ENCODE data around the gene SLC34A2. TPM values are rescaled to one million over a fixed set of nuclear protein-coding genes. Genes with fewer than 3 reads are reported as not detected.
"Not testable (repeated sequence)": the region's sequence is repeated elsewhere in the genome, so short reads cannot be mapped to it uniquely, and the experiment has no call there.

The SLC34A2 gene
- total RNA-seq, 1 donor from 2014 or later = not detected

- no peak overlapping the region for H3K27ac Mint-ChIP-seq
- H3K9me3 Mint-ChIP-seq = no peaks in the 10 kb centered on the region
- intact Hi-C loops (cut with micrococcal nuclease) = no loop called here
- peaks cover 1% of the 10 kb centered on the region for H3K27me3 Mint-ChIP-seq (ENCODE audit: low read depth)
- no peak overlapping the region for H3K4me3 Mint-ChIP-seq (ENCODE audit: low read depth)
- H3K36me3 Mint-ChIP-seq (ENCODE audit: low read depth) = no peaks in the 10 kb centered on the region
- no peaks in the 10 kb centered on the region for H3K4me1 Mint-ChIP-seq (ENCODE audit: low read depth)
- DNase-seq (ENCODE audit: low spot score) = no peak
These were observed 17.9 kb upstream of the SLC34A2 start for GRCh38 chr4:25637581-25638220.

DNA sequence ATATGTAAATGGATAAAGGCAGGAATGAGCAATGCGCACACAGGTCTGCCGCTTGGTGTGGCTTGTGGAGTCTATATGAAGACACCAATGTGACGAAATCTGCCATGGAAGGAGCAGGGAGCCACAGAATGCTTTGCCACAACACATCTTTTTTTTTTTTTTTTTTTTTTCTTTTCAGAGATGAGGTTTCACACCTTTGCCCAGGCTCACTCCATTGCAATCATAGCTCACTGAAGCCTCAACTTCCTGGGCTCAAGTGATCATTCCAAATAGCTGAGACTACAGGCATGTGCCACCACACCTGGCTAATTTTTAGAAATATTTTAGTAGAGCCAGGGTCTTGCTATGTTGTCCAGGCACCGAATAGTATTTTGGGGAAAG is 17.4 kb upstream of the SLC34A2 start:
- Mint-ChIP-seq H3K4me3 (ENCODE audit: low read depth) (no peak overlapping the region), H3K36me3 (ENCODE audit: low read depth) (no peaks in the 10 kb centered on the region), H3K27me3 (ENCODE audit: low read depth) (peaks cover 1% of the 10 kb centered on the region), H3K27ac (no peak overlapping the region), H3K4me1 (ENCODE audit: low read depth) (no peaks in the 10 kb centered on the region), H3K9me3 (no peaks in the 10 kb centered on the region)
- DNase-seq (ENCODE audit: low spot score) = no peak
- intact Hi-C loops (cut with micrococcal nuclease) = no loop called here

GRCh38 chr4:25638806-25639205 is 16.8 kb upstream of the SLC34A2 start:
- H3K27ac Mint-ChIP-seq = no peak overlapping the region
- H3K36me3 Mint-ChIP-seq (ENCODE audit: low read depth) = no peaks in the 10 kb centered on the region
- DNase-seq (ENCODE audit: low spot score) = no peak
- peaks cover 1% of the 10 kb centered on the region for H3K27me3 Mint-ChIP-seq (ENCODE audit: low read depth)
- H3K4me3 Mint-ChIP-seq (ENCODE audit: low read depth) = no peak overlapping the region
- intact Hi-C loops (cut with micrococcal nuclease) = no loop called here
- no peaks in the 10 kb centered on the region for H3K4me1 Mint-ChIP-seq (ENCODE audit: low read depth)
- H3K9me3 Mint-ChIP-seq = no peaks in the 10 kb centered on the region

DNA sequence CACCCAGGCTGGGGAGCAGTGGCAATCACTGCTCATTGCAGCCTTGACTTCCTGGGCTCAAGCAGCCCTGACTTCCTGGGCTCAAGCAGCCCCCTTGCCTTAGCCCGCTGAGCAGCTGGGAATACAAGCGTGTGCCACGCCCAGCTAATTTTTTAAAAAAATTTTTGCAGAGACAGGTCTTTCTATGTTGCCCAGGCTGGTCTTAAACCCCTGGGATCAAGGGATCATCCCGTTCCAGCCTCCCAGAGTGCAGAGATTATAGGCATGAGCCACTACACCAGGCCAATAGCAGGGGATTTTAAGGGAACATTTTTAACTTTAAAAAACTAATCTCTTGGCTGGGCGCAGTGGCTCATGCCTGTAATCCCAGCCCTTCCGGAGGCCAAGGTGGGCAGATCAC is 5.3 kb upstream of the SLC34A2 start:
- no peaks in the 10 kb centered on the region for H3K9me3 Mint-ChIP-seq
- intact Hi-C loops (cut with micrococcal nuclease) = no loop called here
- H3K36me3 Mint-ChIP-seq (ENCODE audit: low read depth) = no peaks in the 10 kb centered on the region
- no peak overlapping the region for H3K4me3 Mint-ChIP-seq (ENCODE audit: low read depth)
- DNase-seq (ENCODE audit: low spot score) = no peak
- peaks cover 16% of the 10 kb centered on the region for H3K27me3 Mint-ChIP-seq (ENCODE audit: low read depth)
- peaks cover 5% of the 10 kb centered on the region for H3K4me1 Mint-ChIP-seq (ENCODE audit: low read depth)
- H3K27ac Mint-ChIP-seq = no peak overlapping the region

GRCh38 chr4:25651682-25652081 is 4.0 kb upstream of the SLC34A2 start:
- no peak overlapping the region for H3K27ac Mint-ChIP-seq
- no peaks in the 10 kb centered on the region for H3K36me3 Mint-ChIP-seq (ENCODE audit: low read depth)
- H3K4me1 Mint-ChIP-seq (ENCODE audit: low read depth) = peaks cover 5% of the 10 kb centered on the region
- no peaks in the 10 kb centered on the region for H3K9me3 Mint-ChIP-seq
- DNase-seq (ENCODE audit: low spot score) = no peak
- H3K27me3 Mint-ChIP-seq (ENCODE audit: low read depth) = peaks cover 26% of the 10 kb centered on the region
- no peak overlapping the region for H3K4me3 Mint-ChIP-seq (ENCODE audit: low read depth)
- intact Hi-C loops (cut with micrococcal nuclease) = no loop called here

- H3K36me3 Mint-ChIP-seq (ENCODE audit: low read depth) = no peaks in the 10 kb centered on the region
- H3K4me1 Mint-ChIP-seq (ENCODE audit: low read depth) = peaks cover 5% of the 10 kb centered on the region
- no peaks in the 10 kb centered on the region for H3K9me3 Mint-ChIP-seq
- no peak for DNase-seq (ENCODE audit: low spot score)
- H3K27me3 Mint-ChIP-seq (ENCODE audit: low read depth) = peaks cover 34% of the 10 kb centered on the region
- intact Hi-C loops (cut with micrococcal nuclease) = no loop called here
- H3K4me3 Mint-ChIP-seq (ENCODE audit: low read depth) = no peak overlapping the region
- no peak overlapping the region for H3K27ac Mint-ChIP-seq
These were observed 1.4 kb upstream of the SLC34A2 start for GRCh38 chr4:25654031-25654970.

DNA sequence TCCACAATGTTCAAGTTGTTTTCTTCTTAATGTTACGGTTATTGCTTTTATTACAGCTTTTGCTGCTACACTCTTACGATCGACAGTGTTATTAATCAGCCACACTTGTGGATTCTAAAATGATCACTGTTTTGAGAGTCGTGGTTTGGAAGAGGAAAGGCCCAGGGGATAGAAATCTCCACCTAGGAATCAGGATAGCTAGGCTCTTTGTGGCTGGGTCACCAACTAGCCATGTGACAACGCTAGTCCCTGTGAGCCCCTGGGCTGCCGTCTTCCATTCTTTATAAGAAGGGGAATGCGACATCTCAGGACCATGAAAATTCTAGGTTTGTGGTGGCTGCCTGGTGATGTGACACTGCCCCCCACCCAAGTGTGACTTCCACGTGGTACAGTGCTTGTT is 380 bp downstream of the SLC34A2 start:
- Mint-ChIP-seq H3K9me3 (no peaks in the 10 kb centered on the region), H3K27ac (no peak overlapping the region), H3K27me3 (ENCODE audit: low read depth) (peaks cover 34% of the 10 kb centered on the region), H3K4me1 (ENCODE audit: low read depth) (peaks cover 5% of the 10 kb centered on the region), H3K36me3 (ENCODE audit: low read depth) (no peaks in the 10 kb centered on the region), H3K4me3 (ENCODE audit: low read depth) (no peak overlapping the region)
- intact Hi-C loops (cut with micrococcal nuclease) = no loop called here
- DNase-seq (ENCODE audit: low spot score) = no peak

- no peaks in the 10 kb centered on the region for H3K36me3 Mint-ChIP-seq (ENCODE audit: low read depth)
- intact Hi-C loops (cut with micrococcal nuclease) = no loop called here
- peaks cover 5% of the 10 kb centered on the region for H3K4me1 Mint-ChIP-seq (ENCODE audit: low read depth)
- H3K9me3 Mint-ChIP-seq = no peaks in the 10 kb centered on the region
- no peak overlapping the region for H3K27ac Mint-ChIP-seq
- DNase-seq (ENCODE audit: low spot score) = no peak
- H3K4me3 Mint-ChIP-seq (ENCODE audit: low read depth) = no peak overlapping the region
- H3K27me3 Mint-ChIP-seq (ENCODE audit: low read depth) = peaks cover 34% of the 10 kb centered on the region
These were observed 2.7 kb downstream of the SLC34A2 start for GRCh38 chr4:25658357-25658771.

DNA sequence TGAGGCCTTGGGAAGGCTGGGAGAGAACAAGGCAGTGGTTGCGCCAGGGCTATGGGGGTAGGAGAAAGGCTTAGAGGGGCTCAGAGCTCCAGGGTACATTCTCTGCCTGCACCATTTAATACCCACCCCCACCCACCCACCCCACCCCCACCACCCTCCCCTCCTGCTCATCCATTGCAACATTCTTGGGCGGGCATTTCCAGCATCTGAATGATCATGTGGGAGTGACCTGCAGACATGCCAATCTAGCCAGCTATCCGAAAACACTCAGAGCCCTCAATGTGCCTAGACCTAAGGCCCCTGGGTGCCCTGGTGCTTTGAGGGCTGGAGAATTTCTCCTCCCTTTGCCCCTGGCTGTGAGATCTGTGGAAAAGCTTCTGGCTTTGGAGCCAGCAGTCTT is 3.1 kb downstream of the SLC34A2 start:
- intact Hi-C loops (cut with micrococcal nuclease) = no loop called here
- peaks cover 33% of the 10 kb centered on the region for H3K27me3 Mint-ChIP-seq (ENCODE audit: low read depth)
- DNase-seq (ENCODE audit: low spot score) = no peak
- H3K4me3 Mint-ChIP-seq (ENCODE audit: low read depth) = no peak overlapping the region
- no peak overlapping the region for H3K27ac Mint-ChIP-seq
- H3K36me3 Mint-ChIP-seq (ENCODE audit: low read depth) = no peaks in the 10 kb centered on the region
- H3K9me3 Mint-ChIP-seq = no peaks in the 10 kb centered on the region
- H3K4me1 Mint-ChIP-seq (ENCODE audit: low read depth) = peaks cover 5% of the 10 kb centered on the region

- H3K36me3 Mint-ChIP-seq (ENCODE audit: low read depth) = not testable (repeated sequence)
These were observed 5.8 kb downstream of the SLC34A2 start for GRCh38 chr4:25661441-25661840.

GRCh38 chr4:25662306-25662705 is 6.7 kb downstream of the SLC34A2 start:
- H3K27me3 Mint-ChIP-seq (ENCODE audit: low read depth) = peaks cover 3% of the 10 kb centered on the region
- H3K27ac Mint-ChIP-seq = no peak overlapping the region
- H3K9me3 Mint-ChIP-seq = no peaks in the 10 kb centered on the region
- no peak for DNase-seq (ENCODE audit: low spot score)
- no peak overlapping the region for H3K4me3 Mint-ChIP-seq (ENCODE audit: low read depth)
- intact Hi-C loops (cut with micrococcal nuclease) = no loop called here
- no peaks in the 10 kb centered on the region for H3K36me3 Mint-ChIP-seq (ENCODE audit: low read depth)
- H3K4me1 Mint-ChIP-seq (ENCODE audit: low read depth) = no peaks in the 10 kb centered on the region

More at GRCh38 chr4:25661441-25661840, 5.8 kb downstream of the SLC34A2 start:
- DNase-seq (ENCODE audit: low spot score); H3K4me1 Mint-ChIP-seq (ENCODE audit: low read depth); H3K27ac Mint-ChIP-seq; H3K4me3 Mint-ChIP-seq (ENCODE audit: low read depth); intact Hi-C loops (cut with micrococcal nuclease); H3K9me3 Mint-ChIP-seq: not testable (repeated sequence)
- H3K27me3 Mint-ChIP-seq (ENCODE audit: low read depth) = peaks cover 11% of the 10 kb centered on the region

GRCh38 chr4:25663781-25664180 is 8.1 kb downstream of the SLC34A2 start:
- intact Hi-C loops (cut with micrococcal nuclease) = no loop called here

DNA sequence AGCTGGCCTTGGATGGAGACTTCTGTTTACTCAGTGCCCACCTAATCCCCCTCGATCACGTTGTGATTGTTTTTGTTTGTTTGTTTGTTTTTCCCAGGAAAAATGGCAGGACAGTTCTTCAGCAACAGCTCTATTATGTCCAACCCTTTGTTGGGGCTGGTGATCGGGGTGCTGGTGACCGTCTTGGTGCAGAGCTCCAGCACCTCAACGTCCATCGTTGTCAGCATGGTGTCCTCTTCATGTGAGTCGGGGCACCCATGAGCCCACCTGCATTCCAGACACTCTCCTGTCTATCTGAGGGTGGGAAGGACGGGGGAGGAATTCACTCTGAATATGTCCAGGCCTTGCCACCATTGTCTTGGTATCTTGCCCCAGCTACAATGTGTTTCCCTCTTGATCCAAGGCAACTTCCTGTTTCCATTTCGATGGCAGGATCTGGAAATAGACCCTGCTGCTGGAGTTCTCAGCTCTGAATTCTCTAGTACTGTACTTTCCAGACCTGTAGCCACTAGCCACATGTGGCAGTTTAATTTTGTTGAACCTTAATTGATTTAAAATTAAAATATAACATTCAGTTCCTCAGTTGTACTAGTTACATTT is 10.5 kb downstream of the SLC34A2 start:
- H3K4me3 Mint-ChIP-seq (ENCODE audit: low read depth) = no peak overlapping the region
- intact Hi-C loops (cut with micrococcal nuclease) = no loop called here
- H3K36me3 Mint-ChIP-seq (ENCODE audit: low read depth) = no peaks in the 10 kb centered on the region
- H3K27me3 Mint-ChIP-seq (ENCODE audit: low read depth) = no peaks in the 10 kb centered on the region
- no peaks in the 10 kb centered on the region for H3K9me3 Mint-ChIP-seq
- H3K4me1 Mint-ChIP-seq (ENCODE audit: low read depth) = no peaks in the 10 kb centered on the region
- DNase-seq (ENCODE audit: low spot score) = no peak
- no peak overlapping the region for H3K27ac Mint-ChIP-seq

More at GRCh38 chr4:25663781-25664180, 8.1 kb downstream of the SLC34A2 start:
- H3K27ac Mint-ChIP-seq = no peak overlapping the region
- no peak overlapping the region for H3K4me3 Mint-ChIP-seq (ENCODE audit: low read depth)
- peaks cover 2% of the 10 kb centered on the region for H3K27me3 Mint-ChIP-seq (ENCODE audit: low read depth)
- no peaks in the 10 kb centered on the region for H3K36me3 Mint-ChIP-seq (ENCODE audit: low read depth)
- no peaks in the 10 kb centered on the region for H3K4me1 Mint-ChIP-seq (ENCODE audit: low read depth)
- DNase-seq (ENCODE audit: low spot score) = no peak
- H3K9me3 Mint-ChIP-seq = no peaks in the 10 kb centered on the region

Data from activated T-helper 2 cell treated with anti-CD3 and anti-CD28 coated beads, Interferon-gamma antibody, Interleukin-2, Interleukin-4, amounts not matched to agents 10 μg/mL and 5 μg/mL and 100 μg/mL, durations not matched to agents 14 hours and 24 hours and 36 hours (primary cell).